ENCODE data around the gene GRIK4.

GRIK4 gene

DNA sequence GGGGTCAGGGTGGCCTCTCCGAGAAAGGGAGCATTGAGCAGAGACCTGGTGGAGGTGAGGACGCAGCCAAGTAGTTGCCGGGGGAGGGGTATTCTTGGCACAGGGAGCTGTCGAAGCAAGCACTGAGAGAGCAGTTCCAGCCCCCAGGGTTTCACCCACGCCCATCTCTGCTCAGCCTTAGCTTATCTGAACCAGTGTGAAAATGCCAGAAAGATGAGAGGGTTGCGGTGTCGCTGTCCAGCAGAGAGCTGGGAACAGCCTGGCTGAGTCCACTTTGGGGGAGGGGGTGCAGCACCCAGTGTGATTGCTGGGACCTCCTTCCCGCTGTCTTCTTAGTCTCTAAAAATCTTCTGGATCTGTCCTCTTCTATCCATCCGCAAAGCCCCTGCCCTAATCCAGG lies 389.1 kb downstream of the GRIK4 start:
- no peak for TF ChIP-seq GABPA (IDR thresholded peaks at IDR 0.05; ENCODE audit: low read depth)
- TF ChIP-seq, protein P1, sequence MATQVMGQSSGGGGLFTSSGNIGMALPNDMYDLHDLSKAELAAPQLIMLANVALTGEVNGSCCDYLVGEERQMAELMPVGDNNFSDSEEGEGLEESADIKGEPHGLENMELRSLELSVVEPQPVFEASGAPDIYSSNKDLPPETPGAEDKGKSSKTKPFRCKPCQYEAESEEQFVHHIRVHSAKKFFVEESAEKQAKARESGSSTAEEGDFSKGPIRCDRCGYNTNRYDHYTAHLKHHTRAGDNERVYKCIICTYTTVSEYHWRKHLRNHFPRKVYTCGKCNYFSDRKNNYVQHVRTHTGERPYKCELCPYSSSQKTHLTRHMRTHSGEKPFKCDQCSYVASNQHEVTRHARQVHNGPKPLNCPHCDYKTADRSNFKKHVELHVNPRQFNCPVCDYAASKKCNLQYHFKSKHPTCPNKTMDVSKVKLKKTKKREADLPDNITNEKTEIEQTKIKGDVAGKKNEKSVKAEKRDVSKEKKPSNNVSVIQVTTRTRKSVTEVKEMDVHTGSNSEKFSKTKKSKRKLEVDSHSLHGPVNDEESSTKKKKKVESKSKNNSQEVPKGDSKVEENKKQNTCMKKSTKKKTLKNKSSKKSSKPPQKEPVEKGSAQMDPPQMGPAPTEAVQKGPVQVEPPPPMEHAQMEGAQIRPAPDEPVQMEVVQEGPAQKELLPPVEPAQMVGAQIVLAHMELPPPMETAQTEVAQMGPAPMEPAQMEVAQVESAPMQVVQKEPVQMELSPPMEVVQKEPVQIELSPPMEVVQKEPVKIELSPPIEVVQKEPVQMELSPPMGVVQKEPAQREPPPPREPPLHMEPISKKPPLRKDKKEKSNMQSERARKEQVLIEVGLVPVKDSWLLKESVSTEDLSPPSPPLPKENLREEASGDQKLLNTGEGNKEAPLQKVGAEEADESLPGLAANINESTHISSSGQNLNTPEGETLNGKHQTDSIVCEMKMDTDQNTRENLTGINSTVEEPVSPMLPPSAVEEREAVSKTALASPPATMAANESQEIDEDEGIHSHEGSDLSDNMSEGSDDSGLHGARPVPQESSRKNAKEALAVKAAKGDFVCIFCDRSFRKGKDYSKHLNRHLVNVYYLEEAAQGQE (IDR thresholded peaks at IDR 0.05; ENCODE audit: insufficient replicate concordance, low read depth), result peak; percentile 80
- TF ChIP-seq, protein P2, sequence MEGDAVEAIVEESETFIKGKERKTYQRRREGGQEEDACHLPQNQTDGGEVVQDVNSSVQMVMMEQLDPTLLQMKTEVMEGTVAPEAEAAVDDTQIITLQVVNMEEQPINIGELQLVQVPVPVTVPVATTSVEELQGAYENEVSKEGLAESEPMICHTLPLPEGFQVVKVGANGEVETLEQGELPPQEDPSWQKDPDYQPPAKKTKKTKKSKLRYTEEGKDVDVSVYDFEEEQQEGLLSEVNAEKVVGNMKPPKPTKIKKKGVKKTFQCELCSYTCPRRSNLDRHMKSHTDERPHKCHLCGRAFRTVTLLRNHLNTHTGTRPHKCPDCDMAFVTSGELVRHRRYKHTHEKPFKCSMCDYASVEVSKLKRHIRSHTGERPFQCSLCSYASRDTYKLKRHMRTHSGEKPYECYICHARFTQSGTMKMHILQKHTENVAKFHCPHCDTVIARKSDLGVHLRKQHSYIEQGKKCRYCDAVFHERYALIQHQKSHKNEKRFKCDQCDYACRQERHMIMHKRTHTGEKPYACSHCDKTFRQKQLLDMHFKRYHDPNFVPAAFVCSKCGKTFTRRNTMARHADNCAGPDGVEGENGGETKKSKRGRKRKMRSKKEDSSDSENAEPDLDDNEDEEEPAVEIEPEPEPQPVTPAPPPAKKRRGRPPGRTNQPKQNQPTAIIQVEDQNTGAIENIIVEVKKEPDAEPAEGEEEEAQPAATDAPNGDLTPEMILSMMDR (IDR thresholded peaks at IDR 0.05; ENCODE audit: insufficient read depth, low read length), result no peak
- DNase-seq (ENCODE audit: low read depth in 1 of 2, low spot score in 1 of 2), result no peak
- no peak overlapping the region for H3K27ac ChIP-seq (replicated peaks)
- H3K27me3 ChIP-seq (ENCODE audit: insufficient read depth, poor library complexity, severe bottlenecking), result peaks cover 5% of the 10 kb centered on the region
- H3K4me3 ChIP-seq (replicated peaks; ENCODE audit: insufficient read depth, low read length), result no peak overlapping the region

DNA sequence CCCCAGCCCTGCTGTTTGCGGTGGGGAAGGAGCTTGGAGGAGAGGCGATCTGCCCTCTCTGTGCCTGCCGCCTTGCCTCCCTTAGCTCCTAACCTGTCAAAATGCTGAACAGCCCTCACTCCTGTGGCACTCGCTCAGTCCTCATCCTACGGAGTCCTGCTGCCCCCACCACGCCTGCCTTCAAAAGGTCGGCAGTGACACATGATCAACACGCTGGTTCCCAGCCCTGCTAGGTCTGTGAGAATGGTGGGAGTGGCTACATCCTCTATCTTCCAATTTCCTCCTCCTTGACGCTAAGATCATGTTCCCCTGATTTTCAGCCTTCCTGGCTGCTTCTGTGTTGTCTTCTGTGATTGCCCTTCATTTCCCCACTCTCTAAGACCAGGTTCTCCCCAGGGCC lies 392.1 kb downstream of the GRIK4 start:
- no peak for DNase-seq (ENCODE audit: low read depth in 1 of 2, low spot score in 1 of 2)

DNA sequence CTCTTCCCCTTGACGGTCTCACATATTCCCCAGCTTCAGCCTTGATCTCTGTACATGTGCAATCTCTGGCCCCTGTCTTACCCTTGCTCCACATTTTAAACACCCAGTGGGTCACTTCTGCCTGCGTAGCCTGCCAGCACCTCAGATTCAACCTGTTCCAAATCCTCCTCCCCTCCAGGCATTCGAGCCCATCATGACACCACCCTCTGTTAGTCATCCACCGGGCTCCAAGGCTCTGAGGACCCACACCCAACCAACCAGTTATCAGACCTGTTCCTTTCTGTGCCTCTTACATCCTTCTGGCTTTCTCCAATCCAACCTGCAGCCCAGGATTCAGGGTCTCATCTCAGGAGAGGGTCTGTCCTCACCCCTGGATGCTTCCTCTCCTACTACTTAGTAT lies 392.6 kb downstream of the GRIK4 start:
- Histone ChIP-seq H3K27ac (replicated peaks) (no peak overlapping the region), H3K27me3 (ENCODE audit: insufficient read depth, poor library complexity, severe bottlenecking) (no peaks in the 10 kb centered on the region), H3K4me3 (replicated peaks; ENCODE audit: insufficient read depth, low read length) (no peak overlapping the region)
- TF ChIP-seq, protein P1 (IDR thresholded peaks at IDR 0.05; ENCODE audit: insufficient replicate concordance, low read depth), result no peak
- no peak for TF ChIP-seq GABPA (IDR thresholded peaks at IDR 0.05; ENCODE audit: low read depth)
- TF ChIP-seq, protein P2 (IDR thresholded peaks at IDR 0.05; ENCODE audit: insufficient read depth, low read length), result no peak
- no peak for TF ChIP-seq SPI1 (IDR thresholded peaks at IDR 0.05; ENCODE audit: borderline replicate concordance, low read depth)
- TF ChIP-seq POLR2AphosphoS5 (IDR thresholded peaks at IDR 0.05; ENCODE audit: low read depth), result no peak
- no peak for DNase-seq (ENCODE audit: low read depth in 1 of 2, low spot score in 1 of 2)

More for the DNA sequence above, 392.1 kb downstream of the GRIK4 start:
- TF ChIP-seq, protein P1 (IDR thresholded peaks at IDR 0.05; ENCODE audit: insufficient replicate concordance, low read depth), result no peak
- TF ChIP-seq POLR2AphosphoS5 (IDR thresholded peaks at IDR 0.05; ENCODE audit: low read depth) (no peak), SPI1 (IDR thresholded peaks at IDR 0.05; ENCODE audit: borderline replicate concordance, low read depth) (no peak), GABPA (IDR thresholded peaks at IDR 0.05; ENCODE audit: low read depth) (no peak)
- TF ChIP-seq, protein P2 (IDR thresholded peaks at IDR 0.05; ENCODE audit: insufficient read depth, low read length), result no peak
- Histone ChIP-seq H3K4me3 (replicated peaks; ENCODE audit: insufficient read depth, low read length) (no peak overlapping the region), H3K27ac (replicated peaks) (no peak overlapping the region), H3K27me3 (ENCODE audit: insufficient read depth, poor library complexity, severe bottlenecking) (no peaks in the 10 kb centered on the region)
